LNCAP (cell line): ENCODE results near the gene SYNM.
A peak's percentile ranks its signal among the peaks of the same experiment; 100 is the strongest.

ENCODE experiments used
- CTCF ChIP-seq: fragments of 450-650 bp; IDR thresholded peaks from 2 replicates; pipeline ENCODE4 v1.5.1; 2017; ENCODE audit warnings: mild to moderate bottlenecking

Gene SYNM

GRCh38 chr15:99076109-99076508 is 28.8 kb upstream of the SYNM start:
- TF ChIP-seq CTCF = no peak

DNA sequence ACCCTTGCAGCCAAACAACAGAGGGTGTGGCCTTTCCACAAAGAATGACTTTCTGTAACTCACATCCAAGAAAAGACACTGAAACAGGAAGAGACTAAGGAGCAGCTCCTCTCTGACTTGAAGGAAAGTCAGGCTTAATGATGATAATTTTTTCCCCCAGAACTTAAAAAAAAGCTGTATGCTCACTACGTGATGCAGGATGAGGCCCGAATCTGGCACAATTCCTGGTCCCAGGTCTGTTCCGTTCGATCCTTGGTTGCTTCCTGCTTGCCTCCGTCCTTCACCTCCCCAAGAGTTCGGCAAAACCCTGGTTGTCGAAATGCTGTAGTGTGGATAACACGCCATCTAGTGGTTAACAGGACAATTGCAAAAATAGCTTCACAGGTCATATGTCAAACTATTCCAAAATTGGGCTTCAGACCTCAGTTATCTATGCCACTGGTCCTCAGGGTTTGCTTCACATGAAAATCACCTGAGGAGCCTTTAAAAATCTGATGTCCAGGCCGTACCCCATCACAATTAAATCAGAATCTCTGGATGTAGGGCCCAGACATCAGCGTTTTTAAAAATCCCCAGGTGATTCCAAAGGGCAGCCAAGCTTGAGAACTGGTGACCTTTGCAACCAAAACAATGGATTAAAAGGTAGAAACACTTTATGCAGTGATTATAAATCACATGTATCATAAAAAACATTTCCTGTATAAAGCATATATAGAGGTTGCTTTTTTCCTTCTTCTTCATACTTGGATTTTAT is 28.1 kb upstream of the SYNM start:
- TF ChIP-seq CTCF = peak; percentile 85

DNA sequence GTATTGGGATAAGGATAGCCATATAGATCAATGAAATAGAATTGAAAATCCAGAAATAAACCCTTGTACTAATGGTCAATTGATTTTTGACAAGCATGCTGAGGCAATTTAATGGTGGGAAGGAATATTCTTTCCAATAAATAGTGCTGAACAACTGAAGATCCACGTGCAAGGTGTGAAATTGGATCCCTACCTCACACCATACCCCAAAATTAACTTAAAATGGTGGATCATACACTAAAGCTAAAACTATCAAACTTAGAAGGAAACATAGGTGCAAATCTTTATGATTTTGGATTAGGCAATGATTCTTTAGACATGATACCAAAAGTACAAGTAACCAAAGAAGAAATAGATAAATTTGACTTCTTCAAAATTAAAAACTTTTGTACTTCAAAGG is 22.1 kb upstream of the SYNM start:
- TF ChIP-seq CTCF = no peak

DNA sequence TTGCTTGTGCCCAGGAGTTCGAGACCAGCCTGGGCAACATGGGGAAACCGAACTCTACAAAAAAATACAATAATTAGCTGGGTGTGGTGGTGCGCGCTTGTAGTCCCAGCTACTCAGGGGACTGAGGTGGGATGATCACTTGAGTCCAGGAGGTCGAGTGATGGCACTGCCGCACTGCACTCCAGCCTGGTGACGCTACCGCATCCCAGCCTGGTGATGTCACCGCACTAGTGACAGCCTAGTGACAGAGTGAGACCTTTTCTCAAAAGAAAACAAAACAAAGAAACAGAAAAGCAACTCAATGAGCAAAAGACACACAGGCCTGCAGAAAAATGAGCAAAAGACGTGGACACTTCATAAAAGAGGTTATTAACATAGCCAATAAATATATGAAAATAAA is 19.9 kb upstream of the SYNM start:
- no peak for TF ChIP-seq CTCF

GRCh38 chr15:99085413-99086326 is 19.2 kb upstream of the SYNM start:
- TF ChIP-seq CTCF = no peak

DNA sequence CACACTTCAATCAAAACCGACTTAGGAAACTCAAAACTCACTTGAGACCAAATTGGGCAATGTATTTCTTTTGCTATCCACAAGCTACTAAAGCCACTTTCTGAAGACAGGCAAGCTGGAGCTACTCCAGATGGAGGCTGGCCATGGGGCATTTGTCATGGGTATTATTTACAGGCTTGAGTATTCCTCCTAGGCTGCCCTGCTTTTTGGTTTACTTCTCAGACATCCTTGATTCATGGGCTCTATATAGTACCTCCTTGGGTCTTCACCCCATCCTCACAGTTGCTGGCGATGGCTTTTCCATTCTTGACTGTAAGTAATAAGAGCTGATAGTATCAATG is 18.6 kb upstream of the SYNM start:
- TF ChIP-seq CTCF = no peak

- TF ChIP-seq CTCF = no peak
Measured at GRCh38 chr15:99087405-99087943, 17.4 kb upstream of the SYNM start.
